BLaER1 (cell line): ENCODE data around the gene MVB12A.
A peak's percentile ranks its signal among the peaks of the same experiment; 100 is the strongest.

Experiments used
- H3K27ac ChIP-seq: shearing (Covaris generic); formaldehyde crosslinking; 2 replicates; pipeline ENCODE4 v1.8.1; 2022
- H3K27me3 ChIP-seq: shearing (Covaris generic); formaldehyde crosslinking; 2 replicates; pipeline ENCODE4 v1.8.1; 2022
- H3K36me3 ChIP-seq: shearing (Covaris generic); formaldehyde crosslinking; 2 replicates; pipeline ENCODE4 v1.8.1; 2022
- H3K4me1 ChIP-seq: shearing (Covaris generic); formaldehyde crosslinking; 2 replicates; pipeline ENCODE4 v1.8.1; 2022
- H3K4me2 ChIP-seq: shearing (Covaris generic); formaldehyde crosslinking; 2 replicates; pipeline ENCODE4 v1.8.1; 2022
- H3K4me3 ChIP-seq: shearing (Covaris generic); formaldehyde crosslinking; 2 replicates; pipeline ENCODE4 v1.8.1; 2022
- H3K9ac ChIP-seq: shearing (Covaris generic); formaldehyde crosslinking; 2 replicates; pipeline ENCODE4 v1.8.1; 2022
- H3K9me3 ChIP-seq: shearing (Covaris generic); formaldehyde crosslinking; 2 replicates; pipeline ENCODE4 v1.8.1; 2022
- H4K20me1 ChIP-seq: shearing (Covaris generic); formaldehyde crosslinking; 2 replicates; pipeline ENCODE4 v1.8.1; 2022
- Cebpa-rat ChIP-seq: shearing (Covaris generic); IDR thresholded peaks from 2 replicates; pipeline ENCODE4 v1.8.1; 2022

The MVB12A gene

GRCh38 chr19:17390665-17391370, 29.0 kb upstream of the MVB12A start:
- H3K4me2 ChIP-seq = peak overlapping the region; percentile 100
- H3K9me3 ChIP-seq = 0 out of 2 replicates have a peak, but pooled peaks cover 4% of the 10 kb centered on the region
- peaks cover 14% of the 10 kb centered on the region; the same call in 1 of the 2 replicates for H3K27me3 ChIP-seq
- peak overlapping the region; percentile 72 for H3K4me3 ChIP-seq
- peak overlapping the region; percentile 68 for H3K9ac ChIP-seq
- no peaks in the 10 kb centered on the region for H3K36me3 ChIP-seq
- H3K27ac ChIP-seq = no peak overlapping the region
- H4K20me1 ChIP-seq = no peaks in the 10 kb centered on the region
- no peak for TF ChIP-seq Cebpa-rat
- H3K4me1 ChIP-seq = peaks cover 48% of the 10 kb centered on the region

- Histone ChIP-seq H4K20me1 (no peaks in the 10 kb centered on the region), H3K27ac (peak overlapping the region; percentile 1; the same call in 1 of the 2 replicates), H3K9ac (peak overlapping the region; percentile 26), H3K36me3 (no peaks in the 10 kb centered on the region), H3K27me3 (peaks cover 14% of the 10 kb centered on the region; the same call in 1 of the 2 replicates), H3K9me3 (0 out of 2 replicates have a peak, but pooled peaks cover 4% of the 10 kb centered on the region), H3K4me2 (peak overlapping the region; percentile 100), H3K4me1 (peaks cover 46% of the 10 kb centered on the region), H3K4me3 (peak overlapping the region; percentile 72)
- TF ChIP-seq Cebpa-rat = no peak
These were observed 28.3 kb upstream of the MVB12A start for GRCh38 chr19:17391371-17392151.

- H3K4me3 ChIP-seq = no peak overlapping the region
- H3K36me3 ChIP-seq = peaks cover 10% of the 10 kb centered on the region; the same call in 1 of the 2 replicates
- 0 out of 2 replicates have a peak overlapping the region, but pooled peaks have one; percentile 100 for H3K4me2 ChIP-seq
- no peaks in the 10 kb centered on the region for H4K20me1 ChIP-seq
- peaks cover 46% of the 10 kb centered on the region for H3K4me1 ChIP-seq
- peaks cover 14% of the 10 kb centered on the region; the same call in 1 of the 2 replicates for H3K27me3 ChIP-seq
- 0 out of 2 replicates have a peak, but pooled peaks cover 4% of the 10 kb centered on the region for H3K9me3 ChIP-seq
- no peak overlapping the region for H3K9ac ChIP-seq
- TF ChIP-seq Cebpa-rat = no peak
- H3K27ac ChIP-seq = no peak overlapping the region
These were observed 26.8 kb upstream of the MVB12A start for GRCh38 chr19:17393002-17393401.

GRCh38 chr19:17393914-17394313, 25.9 kb upstream of the MVB12A start, which contains the start of gene CCDC194:
TSS of gene CCDC194 (minus strand) at chr19:17394196. CDS start at chr19:17394158, 38 bp downstream.
- Histone ChIP-seq H3K4me1 (peaks cover 46% of the 10 kb centered on the region), H3K36me3 (peaks cover 10% of the 10 kb centered on the region; the same call in 1 of the 2 replicates), H4K20me1 (no peaks in the 10 kb centered on the region), H3K27me3 (peaks cover 14% of the 10 kb centered on the region; the same call in 1 of the 2 replicates), H3K9ac (no peak within 1 kb of the TSS), H3K4me2 (peak within 1 kb of the TSS; percentile 53), H3K27ac (no peak within 1 kb of the TSS), H3K9me3 (0 out of 2 replicates have a peak, but pooled peaks cover 4% of the 10 kb centered on the region), H3K4me3 (no peak within 1 kb of the TSS)
- TF ChIP-seq Cebpa-rat = no peak

GRCh38 chr19:17394891-17395415, 24.9 kb upstream of the MVB12A start:
- no peak overlapping the region for H3K27ac ChIP-seq

GRCh38 chr19:17398902-17399527, 20.8 kb upstream of the MVB12A start:
- Histone ChIP-seq H3K9ac (no peak overlapping the region), H3K36me3 (peaks cover 44% of the 10 kb centered on the region), H4K20me1 (no peaks in the 10 kb centered on the region), H3K9me3 (no peaks in the 10 kb centered on the region), H3K4me2 (no peak overlapping the region), H3K27me3 (no peaks in the 10 kb centered on the region), H3K4me3 (no peak overlapping the region), H3K27ac (no peak overlapping the region), H3K4me1 (peaks cover 32% of the 10 kb centered on the region)
- no peak for TF ChIP-seq Cebpa-rat

More at GRCh38 chr19:17394891-17395415, 24.9 kb upstream of the MVB12A start:
- no peaks in the 10 kb centered on the region for H3K9me3 ChIP-seq
- no peak for TF ChIP-seq Cebpa-rat
- H3K4me2 ChIP-seq = peak overlapping the region; percentile 53
- peaks cover 8% of the 10 kb centered on the region; the same call in 1 of the 2 replicates for H3K27me3 ChIP-seq
- no peak overlapping the region for H3K4me3 ChIP-seq
- peaks cover 54% of the 10 kb centered on the region for H3K4me1 ChIP-seq
- no peaks in the 10 kb centered on the region for H4K20me1 ChIP-seq
- peaks cover 14% of the 10 kb centered on the region; the same call in 1 of the 2 replicates for H3K36me3 ChIP-seq
- no peak overlapping the region for H3K9ac ChIP-seq

- H3K27me3 ChIP-seq = no peaks in the 10 kb centered on the region
- H3K4me3 ChIP-seq = no peak overlapping the region
- H3K27ac ChIP-seq = no peak overlapping the region
- H3K4me1 ChIP-seq = peaks cover 38% of the 10 kb centered on the region
- H3K36me3 ChIP-seq = peaks cover 44% of the 10 kb centered on the region
- H3K9ac ChIP-seq = no peak overlapping the region
- H3K4me2 ChIP-seq = no peak overlapping the region
- TF ChIP-seq Cebpa-rat = no peak
- no peaks in the 10 kb centered on the region for H3K9me3 ChIP-seq
- H4K20me1 ChIP-seq = no peaks in the 10 kb centered on the region
These were observed 18.2 kb upstream of the MVB12A start for GRCh38 chr19:17401628-17402027.

- Histone ChIP-seq H3K4me2 (peak overlapping the region; percentile 30; the same call in 1 of the 2 replicates), H3K27me3 (no peaks in the 10 kb centered on the region), H3K4me3 (no peak overlapping the region), H3K36me3 (peaks cover 33% of the 10 kb centered on the region), H3K4me1 (peaks cover 53% of the 10 kb centered on the region), H4K20me1 (no peaks in the 10 kb centered on the region), H3K9me3 (no peaks in the 10 kb centered on the region), H3K27ac (no peak overlapping the region), H3K9ac (no peak overlapping the region)
- TF ChIP-seq Cebpa-rat = no peak
These were observed 16.6 kb upstream of the MVB12A start for GRCh38 chr19:17402982-17403855.
